ENCODE measurements around the gene TCF12. TPM values are rescaled to one million over a fixed set of nuclear protein-coding genes. Genes with fewer than 3 reads are reported as not detected.

The TCF12 gene
- total RNA-seq, 1 donor from 2014 or later: 68.9 TPM

GRCh38 chr15:57201578-57201977, 283.1 kb downstream of the TCF12 start:
- TF ChIP-seq CTCF (conservative IDR thresholded peaks at IDR 0.05; ENCODE audit: low read depth, low read length): no peak
- DNase-seq (ENCODE audit: low read depth): no peak
- H3K4me3 ChIP-seq (ENCODE audit: low read depth, low read length): no peak overlapping the region

GRCh38 chr15:57203906-57204305, 285.5 kb downstream of the TCF12 start:
- no peak for DNase-seq (ENCODE audit: low read depth)
- TF ChIP-seq CTCF (conservative IDR thresholded peaks at IDR 0.05; ENCODE audit: low read depth, low read length): no peak
- H3K4me3 ChIP-seq (ENCODE audit: low read depth, low read length): no peak overlapping the region

- TF ChIP-seq CTCF (conservative IDR thresholded peaks at IDR 0.05; ENCODE audit: low read depth, low read length): no peak
- no peak for DNase-seq (ENCODE audit: low read depth)
Measured at GRCh38 chr15:57205027-57205855, 286.8 kb downstream of the TCF12 start.

GRCh38 chr15:57205996-57206395, 287.6 kb downstream of the TCF12 start:
- DNase-seq (ENCODE audit: low read depth): no peak
- TF ChIP-seq CTCF (conservative IDR thresholded peaks at IDR 0.05; ENCODE audit: low read depth, low read length): no peak
- no peak overlapping the region for H3K4me3 ChIP-seq (ENCODE audit: low read depth, low read length)

More at GRCh38 chr15:57205027-57205855, 286.8 kb downstream of the TCF12 start:
- no peak overlapping the region for H3K4me3 ChIP-seq (ENCODE audit: low read depth, low read length)

- H3K4me3 ChIP-seq (ENCODE audit: low read depth, low read length): no peak overlapping the region
- peak; percentile 59 for TF ChIP-seq CTCF (conservative IDR thresholded peaks at IDR 0.05; ENCODE audit: low read depth, low read length)
- DNase-seq (ENCODE audit: low read depth): peak; percentile 51
Measured at GRCh38 chr15:57213862-57214261, 295.4 kb downstream of the TCF12 start.

- TF ChIP-seq CTCF (conservative IDR thresholded peaks at IDR 0.05; ENCODE audit: low read depth, low read length): no peak
- DNase-seq (ENCODE audit: low read depth): no peak
- no peak overlapping the region for H3K4me3 ChIP-seq (ENCODE audit: low read depth, low read length)
Measured at GRCh38 chr15:57215326-57215725, 296.9 kb downstream of the TCF12 start.

- no peak for TF ChIP-seq CTCF (conservative IDR thresholded peaks at IDR 0.05; ENCODE audit: low read depth, low read length)
- no peak overlapping the region for H3K4me3 ChIP-seq (ENCODE audit: low read depth, low read length)
- DNase-seq (ENCODE audit: low read depth): no peak
Measured at GRCh38 chr15:57215881-57216280, 297.4 kb downstream of the TCF12 start.
